HCT116 (cell line): ENCODE measurements around the gene RIN3. TPM values are rescaled to one million over a fixed set of nuclear protein-coding genes. Genes with fewer than 3 reads are reported as not detected.

Experiments
- ATAC-seq: fragments of 200-7000 bp; cut with Tn5 transposase; 2 replicates; pipeline ENCODE4 v1.9.1; 2020; ENCODE audit warnings: mild to moderate bottlenecking, moderate library complexity
- BruUV-seq: library from RNA; stranded (reverse); fragments of 400-500 nt; replicated peaks from 2 replicates; lab custom pipeline; 2021; lab: Mats Ljungman, UMichigan
- CTCF ChIA-PET: fragments of 300-600 bp; sonication (Branson Sonifier 250); formaldehyde crosslinking; loops from one replicate; lab custom pipeline; 2021; ENCODE audit warnings: antibody characterized with exemption; lab: Charles Lee
- POLR2A ChIA-PET: fragments of 300-600, 350-600 bp; sonication (Branson Sonifier 250); formaldehyde crosslinking; loops from one replicate; lab custom pipeline; 2021; ENCODE audit warnings: antibody characterized with exemption; lab: Charles Lee
- RAD21 ChIA-PET, 2 experiments: fragments of 300-600 bp; sonication (Branson Sonifier 250); formaldehyde crosslinking; loops; one replicate each; lab custom pipeline; 2023; ENCODE audit warnings: low total read pairs in 2 of 2; ENCODE audit not compliant: uncharacterized antibody in 2 of 2, unreplicated experiment in 2 of 2, low non-redundant PET in 1 of 2; lab: Charles Lee
- DNase-seq: peaks from one replicate; pipeline ENCODE4 v3.0.0-alpha.2; 2010; ENCODE audit warnings: low read depth, low spot score
- H2AFZ ChIP-seq: fragments of 200-600 bp; shearing (Covaris generic), sonication (generic); 2 replicates; pipeline ENCODE4 v1.6.1; 2017; ENCODE audit warnings: low read depth, mixed run types, mixed read lengths, antibody characterized with exemption, low read length; ENCODE audit not compliant: poor library complexity, severe bottlenecking
- H3K27ac ChIP-seq: 2 replicates; pipeline ENCODE4 v1.5.1; 2012; ENCODE audit warnings: low read depth, low read length
- H3K27me3 ChIP-seq: fragments of 200-600 bp; sonication (generic); 2 replicates; pipeline ENCODE4 v1.6.1; 2016; ENCODE audit warnings: mixed run types, low read length, mixed read lengths; ENCODE audit not compliant: insufficient read depth
- H3K36me3 ChIP-seq, 2 experiments: fragments of 200-500 bp in 1 of 2; fragments of 200-600 bp in 1 of 2; sonication (Bioruptor generic) in 1 of 2; sonication (generic) in 1 of 2; 2 replicates each; pipeline versions ENCODE4 v1.5.1 to v1.6.1; 2014 to 2016; ENCODE audit warnings: low read length in 2 of 2, inconsistent platforms in 1 of 2, mixed read lengths in 1 of 2, mixed run types in 1 of 2; ENCODE audit not compliant: insufficient read depth in 2 of 2, control insufficient read depth in 1 of 2
- H3K4me1 ChIP-seq, 2 experiments: fragments of 200-600 bp in 1 of 2; sonication (generic) in 1 of 2; 2 replicates each; pipeline versions ENCODE4 v1.5.1 to v1.6.1; 2012 to 2017; ENCODE audit warnings: low read length in 2 of 2, inconsistent platforms in 1 of 2, mild to moderate bottlenecking in 1 of 2, mixed read lengths in 1 of 2, mixed run types in 1 of 2, moderate library complexity in 1 of 2; ENCODE audit not compliant: insufficient read depth in 2 of 2, control insufficient read depth in 1 of 2
- H3K4me2 ChIP-seq: fragments of 200-600 bp; sonication (generic); 2 replicates; pipeline ENCODE4 v1.6.1; 2017; ENCODE audit warnings: mixed run types, low read length, mixed read lengths
- H3K4me3 ChIP-seq, 2 experiments: fragments of 200-600 bp in 1 of 2; sonication (generic) in 1 of 2; replicated peaks in 1 of 2; 2 replicates each; pipeline ENCODE4 v1.5.1; 2011 to 2016; ENCODE audit warnings: low read length in 2 of 2, control low read depth in 1 of 2, low read depth in 1 of 2, mild to moderate bottlenecking in 1 of 2, mixed read lengths in 1 of 2, mixed run types in 1 of 2
- H3K79me2 ChIP-seq: fragments of 200-600 bp; sonication (generic); 2 replicates; pipeline ENCODE4 v1.6.1; 2017; ENCODE audit warnings: mild to moderate bottlenecking, mixed run types, low read length, moderate library complexity, mixed read lengths; ENCODE audit not compliant: insufficient read depth
- H3K9ac ChIP-seq: fragments of 200-600 bp; sonication (generic); 2 replicates; pipeline ENCODE4 v1.6.1; 2016; ENCODE audit warnings: low read length, mixed read lengths
- H3K9me2 ChIP-seq: fragments of 200-600 bp; sonication (generic), shearing (Covaris generic); 2 replicates; pipeline ENCODE4 v1.6.1; 2017; ENCODE audit warnings: mixed run types, mild to moderate bottlenecking, moderate library complexity; ENCODE audit not compliant: insufficient read depth
- H3K9me3 ChIP-seq, 2 experiments: fragments of 200-500 bp in 1 of 2; fragments of 200-600 bp in 1 of 2; sonication (Bioruptor generic) in 1 of 2; sonication (generic) in 1 of 2; 2 replicates each; pipeline ENCODE4 v1.6.1; 2014 to 2017; ENCODE audit warnings: low read length in 2 of 2, mixed read lengths in 2 of 2, inconsistent platforms in 1 of 2, low read depth in 1 of 2, mild to moderate bottlenecking in 1 of 2, mixed run types in 1 of 2, moderate library complexity in 1 of 2; ENCODE audit not compliant: control insufficient read depth in 1 of 2, insufficient read depth in 1 of 2
- H4K20me1 ChIP-seq: fragments of 200-600 bp; sonication (generic), shearing (Covaris generic); 2 replicates; pipeline ENCODE4 v1.6.1; 2017; ENCODE audit warnings: mixed run types, mild to moderate bottlenecking, moderate library complexity; ENCODE audit not compliant: insufficient read depth
- CBX3 ChIP-seq: IDR thresholded peaks from 2 replicates; pipeline ENCODE4 v1.6.1; 2012; ENCODE audit warnings: low read depth
- CEBPB ChIP-seq: IDR thresholded peaks from 2 replicates; pipeline ENCODE4 v1.6.1; 2012; ENCODE audit warnings: low read depth
- EGR1 ChIP-seq: IDR thresholded peaks from 2 replicates; pipeline ENCODE4 v1.6.1; 2012; ENCODE audit warnings: low read depth
- ELF1 ChIP-seq: IDR thresholded peaks from 2 replicates; pipeline ENCODE4 v1.6.1; 2012; ENCODE audit warnings: low read depth, borderline replicate concordance
- EZH2 ChIP-seq: fragments of 200-600 bp; sonication (generic); IDR thresholded peaks from 2 replicates; pipeline ENCODE4 v1.6.1; 2017; ENCODE audit warnings: antibody characterized with exemption, mixed run types
- EZH2phosphoT487 ChIP-seq: fragments of 200-600 bp; IDR thresholded peaks from 2 replicates; pipeline ENCODE4 v1.6.1; 2018; ENCODE audit warnings: antibody characterized with exemption, borderline replicate concordance
- FOSL1 ChIP-seq: IDR thresholded peaks from 2 replicates; pipeline ENCODE4 v1.6.1; 2012; ENCODE audit warnings: low read depth
- POLR2A ChIP-seq: IDR thresholded peaks from 2 replicates; pipeline ENCODE4 v1.7.0; 2011; ENCODE audit warnings: borderline replicate concordance; ENCODE audit not compliant: insufficient read depth, insufficient read length; ENCODE audit errors: extremely low read depth
- POLR2AphosphoS5 ChIP-seq: IDR thresholded peaks from 2 replicates; pipeline ENCODE4 v1.6.1; 2011; ENCODE audit warnings: mild to moderate bottlenecking, low read depth, low read length, moderate library complexity
- RAD21 ChIP-seq: IDR thresholded peaks from 2 replicates; pipeline ENCODE4 v1.6.1; 2012; ENCODE audit warnings: low read depth, mild to moderate bottlenecking
- SRF ChIP-seq: IDR thresholded peaks from 2 replicates; pipeline ENCODE4 v1.6.1; 2012; ENCODE audit warnings: low read depth
- TCF7L2 ChIP-seq: IDR thresholded peaks from 2 replicates; pipeline ENCODE4 v1.7.0; 2011; ENCODE audit warnings: borderline replicate concordance, inconsistent platforms; ENCODE audit not compliant: insufficient read depth, insufficient read length; ENCODE audit errors: extremely low read depth
- YY1 ChIP-seq: IDR thresholded peaks from 2 replicates; pipeline ENCODE4 v1.6.1; 2011; ENCODE audit warnings: low read length, low read depth, moderate library complexity, mild to moderate bottlenecking; ENCODE audit not compliant: insufficient replicate concordance; ENCODE audit errors: extremely low read depth
- ZNF274 ChIP-seq: fragments of 200-500 bp; sonication (Bioruptor generic); IDR thresholded peaks from 2 replicates; pipeline ENCODE4 v1.6.1; 2014; ENCODE audit warnings: mild to moderate bottlenecking, low read depth, low read length, inconsistent platforms
- intact Hi-C: fragments of 100-400 bp; cut with micrococcal nuclease; formaldehyde crosslinking; loops from 2 replicates; pipeline ENCODE4 v1.10.0; 2022
- total RNA-seq: library from RNA; stranded (reverse); gene quantifications from one replicate; pipeline ENCODE4 v1.2.1, GENCODE V29; 2021; ENCODE audit not compliant: unreplicated experiment
- TF ChIP-seq, protein P1 (sequence below): IDR thresholded peaks from 2 replicates; pipeline ENCODE4 v1.6.1; 2012; ENCODE audit warnings: low read depth
- TF ChIP-seq, protein P2 (sequence below): IDR thresholded peaks from 2 replicates; pipeline ENCODE4 v1.6.1; 2012
- TF ChIP-seq, protein P3 (sequence below), 3 experiments: fragments of 200-600 bp in 1 of 3; sonication (generic) in 1 of 3; IDR thresholded peaks in 2 of 3; conservative IDR thresholded peaks in 1 of 3; 2 replicates each; pipeline ENCODE4 v1.5.1; 2012 to 2017; ENCODE audit warnings: low read depth in 2 of 3, low read length in 2 of 3, antibody characterized with exemption in 1 of 3, borderline replicate concordance in 1 of 3, control low read depth in 1 of 3, mild to moderate bottlenecking in 1 of 3, mixed read lengths in 1 of 3, mixed run types in 1 of 3, moderate library complexity in 1 of 3; ENCODE audit not compliant: insufficient read depth in 1 of 3
- TF ChIP-seq, protein P4 (sequence below): IDR thresholded peaks from 2 replicates; pipeline ENCODE4 v1.6.1; 2012
- TF ChIP-seq, protein P5 (sequence below): IDR thresholded peaks from 2 replicates; pipeline ENCODE4 v1.6.1; 2011; ENCODE audit warnings: mild to moderate bottlenecking, low read length, moderate library complexity; ENCODE audit not compliant: insufficient replicate concordance; ENCODE audit errors: extremely low read depth

The RIN3 gene
- total RNA-seq, 1 experiment from 2014 or later: 22.2 TPM

DNA sequence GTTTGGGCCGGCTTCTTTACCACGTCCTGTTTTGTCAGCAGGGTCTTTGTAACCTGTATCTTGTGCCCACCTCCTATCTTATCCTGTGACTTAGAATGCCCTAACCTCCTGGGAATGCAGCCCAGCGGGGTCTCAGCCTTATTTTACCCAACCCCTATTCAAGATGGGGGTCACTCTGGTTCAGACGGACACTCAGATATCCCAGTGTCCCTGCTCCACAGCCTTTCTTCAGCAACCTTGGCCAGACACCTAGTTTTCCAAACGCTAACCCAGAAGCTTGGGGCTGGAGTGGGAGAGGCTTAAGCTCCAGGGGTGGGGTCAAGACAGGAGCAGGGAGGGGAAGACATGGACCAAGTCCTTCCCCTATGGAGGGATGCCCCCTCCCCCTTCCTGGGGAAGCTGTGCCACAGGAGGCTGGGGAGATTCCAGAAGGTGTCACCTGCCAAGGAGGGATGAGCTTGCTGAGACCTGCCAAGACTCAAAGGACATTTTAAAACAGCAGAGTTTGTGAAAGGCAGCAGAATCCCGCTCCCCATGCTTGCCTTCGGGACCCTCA is 62.2 kb downstream of the RIN3 start:
- no peaks in the 10 kb centered on the region for H3K27me3 ChIP-seq
- no peak overlapping the region for H3K4me3 ChIP-seq
- H3K4me1 ChIP-seq: no peaks in the 10 kb centered on the region
- ChIA-PET POLR2A (no interaction called here), RAD21 (no interaction called here), CTCF (no interaction called here)
- no peaks in the 10 kb centered on the region; a peak in 2 of 4 replicates for H3K36me3 ChIP-seq
- no peaks in the 10 kb centered on the region for H3K79me2 ChIP-seq
- no peaks in the 10 kb centered on the region for H3K9me3 ChIP-seq
- DNase-seq: no peak
- H2AFZ ChIP-seq: no peak overlapping the region
- no peaks in the 10 kb centered on the region for H3K9me2 ChIP-seq
- intact Hi-C loops: no loop called here
- H3K27ac ChIP-seq: no peak overlapping the region
- no peak overlapping the region for H3K9ac ChIP-seq
- BruUV-seq: no TSS peak
- TF ChIP-seq YY1 (no peak), POLR2AphosphoS5 (no peak), TCF7L2 (no peak), ZNF274 (no peak), RAD21 (no peak), CEBPB (no peak), FOSL1 (no peak), POLR2A (no peak), EGR1 (no peak), SRF (no peak), CBX3 (no peak), EZH2phosphoT487 (no peak), EZH2 (no peak), ELF1 (no peak)
- TF ChIP-seq, protein P1, sequence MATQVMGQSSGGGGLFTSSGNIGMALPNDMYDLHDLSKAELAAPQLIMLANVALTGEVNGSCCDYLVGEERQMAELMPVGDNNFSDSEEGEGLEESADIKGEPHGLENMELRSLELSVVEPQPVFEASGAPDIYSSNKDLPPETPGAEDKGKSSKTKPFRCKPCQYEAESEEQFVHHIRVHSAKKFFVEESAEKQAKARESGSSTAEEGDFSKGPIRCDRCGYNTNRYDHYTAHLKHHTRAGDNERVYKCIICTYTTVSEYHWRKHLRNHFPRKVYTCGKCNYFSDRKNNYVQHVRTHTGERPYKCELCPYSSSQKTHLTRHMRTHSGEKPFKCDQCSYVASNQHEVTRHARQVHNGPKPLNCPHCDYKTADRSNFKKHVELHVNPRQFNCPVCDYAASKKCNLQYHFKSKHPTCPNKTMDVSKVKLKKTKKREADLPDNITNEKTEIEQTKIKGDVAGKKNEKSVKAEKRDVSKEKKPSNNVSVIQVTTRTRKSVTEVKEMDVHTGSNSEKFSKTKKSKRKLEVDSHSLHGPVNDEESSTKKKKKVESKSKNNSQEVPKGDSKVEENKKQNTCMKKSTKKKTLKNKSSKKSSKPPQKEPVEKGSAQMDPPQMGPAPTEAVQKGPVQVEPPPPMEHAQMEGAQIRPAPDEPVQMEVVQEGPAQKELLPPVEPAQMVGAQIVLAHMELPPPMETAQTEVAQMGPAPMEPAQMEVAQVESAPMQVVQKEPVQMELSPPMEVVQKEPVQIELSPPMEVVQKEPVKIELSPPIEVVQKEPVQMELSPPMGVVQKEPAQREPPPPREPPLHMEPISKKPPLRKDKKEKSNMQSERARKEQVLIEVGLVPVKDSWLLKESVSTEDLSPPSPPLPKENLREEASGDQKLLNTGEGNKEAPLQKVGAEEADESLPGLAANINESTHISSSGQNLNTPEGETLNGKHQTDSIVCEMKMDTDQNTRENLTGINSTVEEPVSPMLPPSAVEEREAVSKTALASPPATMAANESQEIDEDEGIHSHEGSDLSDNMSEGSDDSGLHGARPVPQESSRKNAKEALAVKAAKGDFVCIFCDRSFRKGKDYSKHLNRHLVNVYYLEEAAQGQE: no peak
- TF ChIP-seq, protein P2, sequence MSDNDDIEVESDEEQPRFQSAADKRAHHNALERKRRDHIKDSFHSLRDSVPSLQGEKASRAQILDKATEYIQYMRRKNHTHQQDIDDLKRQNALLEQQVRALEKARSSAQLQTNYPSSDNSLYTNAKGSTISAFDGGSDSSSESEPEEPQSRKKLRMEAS: no peak
- TF ChIP-seq, protein P3, sequence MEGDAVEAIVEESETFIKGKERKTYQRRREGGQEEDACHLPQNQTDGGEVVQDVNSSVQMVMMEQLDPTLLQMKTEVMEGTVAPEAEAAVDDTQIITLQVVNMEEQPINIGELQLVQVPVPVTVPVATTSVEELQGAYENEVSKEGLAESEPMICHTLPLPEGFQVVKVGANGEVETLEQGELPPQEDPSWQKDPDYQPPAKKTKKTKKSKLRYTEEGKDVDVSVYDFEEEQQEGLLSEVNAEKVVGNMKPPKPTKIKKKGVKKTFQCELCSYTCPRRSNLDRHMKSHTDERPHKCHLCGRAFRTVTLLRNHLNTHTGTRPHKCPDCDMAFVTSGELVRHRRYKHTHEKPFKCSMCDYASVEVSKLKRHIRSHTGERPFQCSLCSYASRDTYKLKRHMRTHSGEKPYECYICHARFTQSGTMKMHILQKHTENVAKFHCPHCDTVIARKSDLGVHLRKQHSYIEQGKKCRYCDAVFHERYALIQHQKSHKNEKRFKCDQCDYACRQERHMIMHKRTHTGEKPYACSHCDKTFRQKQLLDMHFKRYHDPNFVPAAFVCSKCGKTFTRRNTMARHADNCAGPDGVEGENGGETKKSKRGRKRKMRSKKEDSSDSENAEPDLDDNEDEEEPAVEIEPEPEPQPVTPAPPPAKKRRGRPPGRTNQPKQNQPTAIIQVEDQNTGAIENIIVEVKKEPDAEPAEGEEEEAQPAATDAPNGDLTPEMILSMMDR (IDR thresholded peaks at IDR 0.05 in 2 of 3, conservative IDR thresholded peaks at IDR 0.05 in 1 of 3; ENCODE audit: borderline replicate concordance in 1 of 3, insufficient read depth in 1 of 3, low read depth in 2 of 3, low read length in 2 of 3): no peak
- TF ChIP-seq, protein P4, sequence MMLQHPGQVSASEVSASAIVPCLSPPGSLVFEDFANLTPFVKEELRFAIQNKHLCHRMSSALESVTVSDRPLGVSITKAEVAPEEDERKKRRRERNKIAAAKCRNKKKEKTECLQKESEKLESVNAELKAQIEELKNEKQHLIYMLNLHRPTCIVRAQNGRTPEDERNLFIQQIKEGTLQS: no peak
- TF ChIP-seq, protein P5, sequence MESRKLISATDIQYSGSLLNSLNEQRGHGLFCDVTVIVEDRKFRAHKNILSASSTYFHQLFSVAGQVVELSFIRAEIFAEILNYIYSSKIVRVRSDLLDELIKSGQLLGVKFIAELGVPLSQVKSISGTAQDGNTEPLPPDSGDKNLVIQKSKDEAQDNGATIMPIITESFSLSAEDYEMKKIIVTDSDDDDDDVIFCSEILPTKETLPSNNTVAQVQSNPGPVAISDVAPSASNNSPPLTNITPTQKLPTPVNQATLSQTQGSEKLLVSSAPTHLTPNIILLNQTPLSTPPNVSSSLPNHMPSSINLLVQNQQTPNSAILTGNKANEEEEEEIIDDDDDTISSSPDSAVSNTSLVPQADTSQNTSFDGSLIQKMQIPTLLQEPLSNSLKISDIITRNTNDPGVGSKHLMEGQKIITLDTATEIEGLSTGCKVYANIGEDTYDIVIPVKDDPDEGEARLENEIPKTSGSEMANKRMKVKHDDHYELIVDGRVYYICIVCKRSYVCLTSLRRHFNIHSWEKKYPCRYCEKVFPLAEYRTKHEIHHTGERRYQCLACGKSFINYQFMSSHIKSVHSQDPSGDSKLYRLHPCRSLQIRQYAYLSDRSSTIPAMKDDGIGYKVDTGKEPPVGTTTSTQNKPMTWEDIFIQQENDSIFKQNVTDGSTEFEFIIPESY: no peak
- H4K20me1 ChIP-seq: no peaks in the 10 kb centered on the region
- no peak overlapping the region for H3K4me2 ChIP-seq
- ATAC-seq: no peak
